KOPT-K1 (cell line): ENCODE data around the gene CA12.

Experiments used
- H3K27ac ChIP-seq: fragments of 200-600 bp; sonication (generic); 2 replicates; pipeline ENCODE4 v1.5.1; 2016; ENCODE audit warnings: antibody characterized with exemption, mild to moderate bottlenecking, low read depth, low read length; ENCODE audit not compliant: poor library complexity, severe bottlenecking
- H3K36me3 ChIP-seq: fragments of 200-600 bp; sonication (generic); 2 replicates; pipeline ENCODE4 v1.5.1; 2017; ENCODE audit warnings: antibody characterized with exemption, mild to moderate bottlenecking, low read length, moderate library complexity; ENCODE audit not compliant: insufficient read depth
- H3K9me3 ChIP-seq: fragments of 200-600 bp; sonication (generic); 2 replicates; pipeline ENCODE4 v1.5.1; 2017; ENCODE audit warnings: antibody characterized with exemption, low read length, mild to moderate bottlenecking; ENCODE audit not compliant: insufficient read depth, poor library complexity, severe bottlenecking

The CA12 gene

GRCh38 chr15:63362196-63362595 lies 19.4 kb downstream of the CA12 start:
- H3K9me3 ChIP-seq: no peaks in the 10 kb centered on the region
- H3K36me3 ChIP-seq: no peaks in the 10 kb centered on the region
- no peak overlapping the region for H3K27ac ChIP-seq

GRCh38 chr15:63360170-63360569 lies 21.5 kb downstream of the CA12 start:
- no peaks in the 10 kb centered on the region for H3K36me3 ChIP-seq
- H3K9me3 ChIP-seq: no peaks in the 10 kb centered on the region

GRCh38 chr15:63358241-63359029 lies 23.2 kb downstream of the CA12 start:
- no peaks in the 10 kb centered on the region for H3K9me3 ChIP-seq
- H3K36me3 ChIP-seq: no peaks in the 10 kb centered on the region
- no peak overlapping the region for H3K27ac ChIP-seq

More at GRCh38 chr15:63360170-63360569, 21.5 kb downstream of the CA12 start:
- no peak overlapping the region for H3K27ac ChIP-seq

GRCh38 chr15:63357731-63358130 lies 23.9 kb downstream of the CA12 start:
- no peak overlapping the region for H3K27ac ChIP-seq
- no peaks in the 10 kb centered on the region for H3K36me3 ChIP-seq
- H3K9me3 ChIP-seq: no peaks in the 10 kb centered on the region

- no peaks in the 10 kb centered on the region for H3K36me3 ChIP-seq
- H3K9me3 ChIP-seq: no peaks in the 10 kb centered on the region
- H3K27ac ChIP-seq: no peak overlapping the region
These were observed 24.6 kb downstream of the CA12 start for GRCh38 chr15:63357061-63357460.

GRCh38 chr15:63354821-63355650 lies 26.6 kb downstream of the CA12 start:
- H3K27ac ChIP-seq: no peak overlapping the region
- no peaks in the 10 kb centered on the region for H3K36me3 ChIP-seq
- no peaks in the 10 kb centered on the region for H3K9me3 ChIP-seq

- no peaks in the 10 kb centered on the region for H3K36me3 ChIP-seq
- no peaks in the 10 kb centered on the region for H3K9me3 ChIP-seq
These were observed 27.8 kb downstream of the CA12 start for GRCh38 chr15:63353887-63354286.

GRCh38 chr15:63353261-63353660 lies 28.4 kb downstream of the CA12 start:
- no peaks in the 10 kb centered on the region for H3K9me3 ChIP-seq
- H3K27ac ChIP-seq: no peak overlapping the region
- no peaks in the 10 kb centered on the region for H3K36me3 ChIP-seq

More at GRCh38 chr15:63353887-63354286, 27.8 kb downstream of the CA12 start:
- no peak overlapping the region for H3K27ac ChIP-seq

- Histone ChIP-seq H3K36me3 (no peaks in the 10 kb centered on the region), H3K9me3 (no peaks in the 10 kb centered on the region), H3K27ac (no peak overlapping the region)
These were observed 28.8 kb downstream of the CA12 start for GRCh38 chr15:63352808-63353207.

- no peaks in the 10 kb centered on the region for H3K9me3 ChIP-seq
- H3K36me3 ChIP-seq: no peaks in the 10 kb centered on the region
- H3K27ac ChIP-seq: no peak overlapping the region
These were observed 30.5 kb downstream of the CA12 start for GRCh38 chr15:63351170-63351569.

GRCh38 chr15:63350178-63350621 lies 31.4 kb downstream of the CA12 start:
- Histone ChIP-seq H3K27ac (no peak overlapping the region), H3K9me3 (no peaks in the 10 kb centered on the region), H3K36me3 (no peaks in the 10 kb centered on the region)

- H3K27ac ChIP-seq: no peak overlapping the region
- no peaks in the 10 kb centered on the region for H3K9me3 ChIP-seq
These were observed 32.0 kb downstream of the CA12 start for GRCh38 chr15:63349621-63350020.

GRCh38 chr15:63349156-63349555 lies 32.5 kb downstream of the CA12 start:
- no peak overlapping the region for H3K27ac ChIP-seq
- H3K36me3 ChIP-seq: no peaks in the 10 kb centered on the region
- H3K9me3 ChIP-seq: no peaks in the 10 kb centered on the region

More at GRCh38 chr15:63349621-63350020, 32.0 kb downstream of the CA12 start:
- no peaks in the 10 kb centered on the region for H3K36me3 ChIP-seq

- no peaks in the 10 kb centered on the region for H3K9me3 ChIP-seq
- no peaks in the 10 kb centered on the region for H3K36me3 ChIP-seq
- H3K27ac ChIP-seq: no peak overlapping the region
These were observed 33.3 kb downstream of the CA12 start for GRCh38 chr15:63348392-63348791.

- no peaks in the 10 kb centered on the region for H3K36me3 ChIP-seq
- no peaks in the 10 kb centered on the region for H3K9me3 ChIP-seq
- no peak overlapping the region for H3K27ac ChIP-seq
These were observed 34.4 kb downstream of the CA12 start for GRCh38 chr15:63347074-63347857.
